Measurements from ENCODE around the gene ECE2.

DNA sequence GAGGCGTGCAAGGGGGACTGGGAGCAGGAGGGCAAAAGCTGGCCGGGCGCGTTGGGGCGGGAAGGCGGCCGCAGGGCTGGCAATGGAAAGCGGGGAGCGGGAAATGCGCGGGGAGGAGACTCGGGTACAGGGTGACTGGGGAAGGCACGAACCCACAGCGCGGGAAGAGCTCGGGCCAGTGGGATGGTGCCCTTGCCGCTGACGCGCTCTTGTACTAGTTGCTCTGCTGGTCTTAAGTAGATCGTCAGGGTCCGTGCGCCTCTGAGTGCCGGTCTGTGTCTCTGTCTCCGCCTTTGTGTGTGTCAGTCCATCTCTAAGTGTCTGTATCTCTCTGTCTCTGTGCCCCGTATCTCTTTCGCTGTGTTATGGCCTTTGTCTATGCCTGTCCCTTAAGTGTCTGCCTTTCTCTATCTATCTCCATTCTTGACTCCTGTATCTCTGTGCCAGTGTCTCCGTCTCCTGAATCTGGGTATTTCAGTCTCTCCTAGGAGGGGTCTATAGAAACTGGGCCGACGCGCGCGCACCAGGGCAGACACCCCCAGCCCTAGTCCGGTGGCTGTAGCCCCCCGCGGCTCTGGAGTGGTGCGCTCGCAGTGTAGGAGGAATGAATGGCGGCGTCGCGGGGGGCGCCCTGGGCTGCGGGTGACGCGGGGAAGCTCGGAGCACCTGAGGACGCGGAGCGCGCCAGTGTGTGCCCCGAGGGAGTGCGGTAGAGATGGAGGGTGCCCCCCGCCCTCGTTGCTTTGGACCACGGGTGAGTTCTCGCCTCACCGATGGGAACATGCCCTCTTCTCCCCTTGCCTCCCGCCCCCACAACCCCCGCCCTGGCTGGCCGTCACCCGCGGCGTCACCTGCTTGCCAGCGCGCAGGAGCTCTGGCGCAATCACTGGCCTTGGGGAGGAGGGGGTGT is 13.7 kb upstream of the ECE2 start:
- TF ChIP-seq, protein P1, sequence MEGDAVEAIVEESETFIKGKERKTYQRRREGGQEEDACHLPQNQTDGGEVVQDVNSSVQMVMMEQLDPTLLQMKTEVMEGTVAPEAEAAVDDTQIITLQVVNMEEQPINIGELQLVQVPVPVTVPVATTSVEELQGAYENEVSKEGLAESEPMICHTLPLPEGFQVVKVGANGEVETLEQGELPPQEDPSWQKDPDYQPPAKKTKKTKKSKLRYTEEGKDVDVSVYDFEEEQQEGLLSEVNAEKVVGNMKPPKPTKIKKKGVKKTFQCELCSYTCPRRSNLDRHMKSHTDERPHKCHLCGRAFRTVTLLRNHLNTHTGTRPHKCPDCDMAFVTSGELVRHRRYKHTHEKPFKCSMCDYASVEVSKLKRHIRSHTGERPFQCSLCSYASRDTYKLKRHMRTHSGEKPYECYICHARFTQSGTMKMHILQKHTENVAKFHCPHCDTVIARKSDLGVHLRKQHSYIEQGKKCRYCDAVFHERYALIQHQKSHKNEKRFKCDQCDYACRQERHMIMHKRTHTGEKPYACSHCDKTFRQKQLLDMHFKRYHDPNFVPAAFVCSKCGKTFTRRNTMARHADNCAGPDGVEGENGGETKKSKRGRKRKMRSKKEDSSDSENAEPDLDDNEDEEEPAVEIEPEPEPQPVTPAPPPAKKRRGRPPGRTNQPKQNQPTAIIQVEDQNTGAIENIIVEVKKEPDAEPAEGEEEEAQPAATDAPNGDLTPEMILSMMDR (IDR thresholded peaks at IDR 0.05 in 8 of 11, conservative IDR thresholded peaks at IDR 0.05 in 3 of 11) = no peak
- TF ChIP-seq POLR2AphosphoS5 (IDR thresholded peaks at IDR 0.05) = no peak
